Hematopoietic multipotent progenitor cell treated with erythropoietin and hydrocortisone succinate and interleukin-3 and kit ligand, for 15 days (in vitro differentiated cells): ENCODE data around the gene ANGPTL5.
"Not testable (repeated sequence)": the region's sequence is repeated elsewhere in the genome, so short reads cannot be mapped to it uniquely, and the experiment has no call there.

ENCODE experiments used
- DNase-seq: peaks from one replicate; pipeline ENCODE4 v3.0.0-alpha.2; 2015; ENCODE audit warnings: low spot score

Gene ANGPTL5

GRCh38 chr11:101885631-101886030 lies 30.7 kb downstream of the ANGPTL5 start:
- DNase-seq, result no peak

GRCh38 chr11:101881586-101881985 lies 34.7 kb downstream of the ANGPTL5 start:
- no peak for DNase-seq

GRCh38 chr11:101880222-101880621 lies 36.1 kb downstream of the ANGPTL5 start:
- DNase-seq, result peak; percentile 2

GRCh38 chr11:101872171-101872882 lies 44.0 kb downstream of the ANGPTL5 start:
- DNase-seq, result no peak

GRCh38 chr11:101870510-101870909 lies 45.8 kb downstream of the ANGPTL5 start:
- no peak for DNase-seq

GRCh38 chr11:101867951-101868350 lies 48.4 kb downstream of the ANGPTL5 start:
- no peak for DNase-seq

GRCh38 chr11:101866619-101867491 lies 49.5 kb downstream of the ANGPTL5 start:
- no peak for DNase-seq

GRCh38 chr11:101864098-101864497 lies 52.2 kb downstream of the ANGPTL5 start:
- DNase-seq, result no peak

GRCh38 chr11:101863361-101863760 lies 53.0 kb downstream of the ANGPTL5 start:
- no peak for DNase-seq

GRCh38 chr11:101862391-101863233 lies 53.7 kb downstream of the ANGPTL5 start:
- no peak for DNase-seq

GRCh38 chr11:101860696-101861427 lies 55.5 kb downstream of the ANGPTL5 start:
- peak; percentile 3 for DNase-seq

GRCh38 chr11:101852260-101852659 lies 64.1 kb downstream of the ANGPTL5 start:
- DNase-seq, result not testable (repeated sequence)

- DNase-seq, result no peak
Measured at GRCh38 chr11:101848262-101848661, 68.1 kb downstream of the ANGPTL5 start.

GRCh38 chr11:101844608-101845007 lies 71.7 kb downstream of the ANGPTL5 start:
- DNase-seq, result no peak

- DNase-seq, result no peak
Measured at GRCh38 chr11:101840704-101841103, 75.6 kb downstream of the ANGPTL5 start.
